ENCODE measurements around the gene DGKZ. TPM values are rescaled to one million over a fixed set of nuclear protein-coding genes. Genes with fewer than 3 reads are reported as not detected.

DGKZ gene
- total and polyA plus RNA-seq, 10 of the 15 experiments (the other 5 are each of a cell fraction or from before 2014, with no cell fraction given) = 0.50 to 78.4 (median 39.5) TPM

GRCh38 chr11:46427364-46427763 is 80.1 kb downstream of the DGKZ start:
- no peak overlapping the region for H3K4me2 ChIP-seq (ENCODE audit: control insufficient read depth, insufficient read depth)
- in situ Hi-C loops (cut with MboI) (no loop called here), intact Hi-C loops (cut with micrococcal nuclease; ENCODE audit: unreplicated experiment) (no loop called here)
- SMC1A ChIA-PET (ENCODE audit: uncharacterized antibody, unreplicated experiment) = no interaction called here
- no peak for DNase-seq (ENCODE audit: low read depth, low spot score)
- no peaks in the 10 kb centered on the region for H3K79me2 ChIP-seq (ENCODE audit: control insufficient read depth, insufficient read depth, low read length)
- no peaks in the 10 kb centered on the region for H3K9me3 ChIP-seq (replicated peaks; ENCODE audit: control insufficient read depth, insufficient read depth, low read length)
- no peak for FAIRE-seq
- ATAC-seq = no peak
- no peaks in the 10 kb centered on the region for H3K27me3 ChIP-seq (replicated peaks in 1 of 2; ENCODE audit: control insufficient read depth in 2 of 2, insufficient read depth in 2 of 2, low read length in 1 of 2)
- H4K20me1 ChIP-seq (ENCODE audit: control insufficient read depth, insufficient read depth) = no peaks in the 10 kb centered on the region
- no TSS peak for BruUV-seq (replicated peaks)
- RAD21 ChIA-PET (ENCODE audit: unreplicated experiment) = no interaction called here
- 90% methylated on average over 9 of the region's 9 CpGs for WGBS (ENCODE audit: insufficient coverage, insufficient replicate concordance, low lambda C conversion rate, missing lambda C conversion rate)
- no peak overlapping the region for H3K4me3 ChIP-seq
- no peak for TF ChIP-seq ZSCAN29 (IDR thresholded peaks at IDR 0.05)
- TF ChIP-seq, protein P1, sequence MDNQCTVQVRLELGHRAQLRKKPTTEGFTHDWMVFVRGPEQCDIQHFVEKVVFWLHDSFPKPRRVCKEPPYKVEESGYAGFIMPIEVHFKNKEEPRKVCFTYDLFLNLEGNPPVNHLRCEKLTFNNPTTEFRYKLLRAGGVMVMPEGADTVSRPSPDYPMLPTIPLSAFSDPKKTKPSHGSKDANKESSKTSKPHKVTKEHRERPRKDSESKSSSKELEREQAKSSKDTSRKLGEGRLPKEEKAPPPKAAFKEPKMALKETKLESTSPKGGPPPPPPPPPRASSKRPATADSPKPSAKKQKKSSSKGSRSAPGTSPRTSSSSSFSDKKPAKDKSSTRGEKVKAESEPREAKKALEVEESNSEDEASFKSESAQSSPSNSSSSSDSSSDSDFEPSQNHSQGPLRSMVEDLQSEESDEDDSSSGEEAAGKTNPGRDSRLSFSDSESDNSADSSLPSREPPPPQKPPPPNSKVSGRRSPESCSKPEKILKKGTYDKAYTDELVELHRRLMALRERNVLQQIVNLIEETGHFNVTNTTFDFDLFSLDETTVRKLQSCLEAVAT (IDR thresholded peaks at IDR 0.05) = no peak
- no peaks in the 10 kb centered on the region for H3K4me1 ChIP-seq (ENCODE audit: control insufficient read depth, insufficient read depth, low read length)
- peaks cover 3 to 7% of the 10 kb centered on the region in 2 experiments; a peak in 3 of 4 replicates for H3K36me3 ChIP-seq (ENCODE audit: control insufficient read depth in 2 of 2, insufficient read depth in 2 of 2, low read length in 1 of 2)
- no peak overlapping the region for H3K27ac ChIP-seq (ENCODE audit: control insufficient read depth, insufficient read depth)
- H3K9ac ChIP-seq (ENCODE audit: control insufficient read depth, insufficient read depth, low read length) = no peak overlapping the region
- CTCF ChIA-PET = interaction anchor here (0.6 kb wide), 1 partner anchor 95 kb away, joined by 7 read pairs; no protein-coding TSS in a partner anchor
- POLR2A ChIA-PET = no interaction called here
- H2AFZ ChIP-seq (ENCODE audit: control insufficient read depth, low read depth, low read length) = no peak overlapping the region

GRCh38 chr11:46429717-46430116 is 82.5 kb downstream of the DGKZ start:
- FAIRE-seq (no peak), ATAC-seq (no peak), DNase-seq (ENCODE audit: low read depth, low spot score) (no peak)
- Histone ChIP-seq H3K9ac (ENCODE audit: control insufficient read depth, insufficient read depth, low read length) (no peak overlapping the region), H3K4me3 (no peak overlapping the region), H3K27me3 (replicated peaks in 1 of 2; ENCODE audit: control insufficient read depth in 2 of 2, insufficient read depth in 2 of 2, low read length in 1 of 2) (no peaks in the 10 kb centered on the region), H3K4me2 (ENCODE audit: control insufficient read depth, insufficient read depth) (no peak overlapping the region), H3K27ac (ENCODE audit: control insufficient read depth, insufficient read depth) (no peak overlapping the region), H3K36me3 (ENCODE audit: control insufficient read depth in 2 of 2, insufficient read depth in 2 of 2, low read length in 1 of 2) (peaks cover 16 to 17% of the 10 kb centered on the region in 2 experiments; a peak in 3 of 4 replicates), H2AFZ (ENCODE audit: control insufficient read depth, low read depth, low read length) (no peak overlapping the region), H3K9me3 (replicated peaks; ENCODE audit: control insufficient read depth, insufficient read depth, low read length) (no peaks in the 10 kb centered on the region), H3K79me2 (ENCODE audit: control insufficient read depth, insufficient read depth, low read length) (no peaks in the 10 kb centered on the region), H3K4me1 (ENCODE audit: control insufficient read depth, insufficient read depth, low read length) (no peaks in the 10 kb centered on the region), H4K20me1 (ENCODE audit: control insufficient read depth, insufficient read depth) (no peaks in the 10 kb centered on the region)
- ChIA-PET POLR2A (interaction anchor here (0.6 kb wide), 1 partner anchor 48 kb away, joined by 6 read pairs; no protein-coding TSS in a partner anchor), SMC1A (ENCODE audit: uncharacterized antibody, unreplicated experiment) (interaction anchor here (0.8 to 1.0 kb wide), 2 partner anchors 48 to 49 kb away, joined by 3 to 4 read pairs; no protein-coding TSS in a partner anchor), CTCF (interaction anchor here (1.0 to 1.4 kb wide), 2 partner anchors 16 to 99 kb away, joined by 3 to 6 read pairs; no protein-coding TSS in a partner anchor), RAD21 (ENCODE audit: unreplicated experiment) (interaction anchor here (0.5 kb wide), 1 partner anchor 96 kb away, joined by 3 read pairs; no protein-coding TSS in a partner anchor)
- no TSS peak for BruUV-seq (replicated peaks)
- 90% methylated on average over 3 of the region's 3 CpGs for WGBS (ENCODE audit: insufficient coverage, insufficient replicate concordance, low lambda C conversion rate, missing lambda C conversion rate)
- in situ Hi-C loops (cut with MboI) (no loop called here), intact Hi-C loops (cut with micrococcal nuclease; ENCODE audit: unreplicated experiment) (no loop called here)
- TF ChIP-seq MEF2B (IDR thresholded peaks at IDR 0.05; ENCODE audit: partially characterized antibody, poor library complexity, severe bottlenecking) = no peak
- TF ChIP-seq, protein P2, sequence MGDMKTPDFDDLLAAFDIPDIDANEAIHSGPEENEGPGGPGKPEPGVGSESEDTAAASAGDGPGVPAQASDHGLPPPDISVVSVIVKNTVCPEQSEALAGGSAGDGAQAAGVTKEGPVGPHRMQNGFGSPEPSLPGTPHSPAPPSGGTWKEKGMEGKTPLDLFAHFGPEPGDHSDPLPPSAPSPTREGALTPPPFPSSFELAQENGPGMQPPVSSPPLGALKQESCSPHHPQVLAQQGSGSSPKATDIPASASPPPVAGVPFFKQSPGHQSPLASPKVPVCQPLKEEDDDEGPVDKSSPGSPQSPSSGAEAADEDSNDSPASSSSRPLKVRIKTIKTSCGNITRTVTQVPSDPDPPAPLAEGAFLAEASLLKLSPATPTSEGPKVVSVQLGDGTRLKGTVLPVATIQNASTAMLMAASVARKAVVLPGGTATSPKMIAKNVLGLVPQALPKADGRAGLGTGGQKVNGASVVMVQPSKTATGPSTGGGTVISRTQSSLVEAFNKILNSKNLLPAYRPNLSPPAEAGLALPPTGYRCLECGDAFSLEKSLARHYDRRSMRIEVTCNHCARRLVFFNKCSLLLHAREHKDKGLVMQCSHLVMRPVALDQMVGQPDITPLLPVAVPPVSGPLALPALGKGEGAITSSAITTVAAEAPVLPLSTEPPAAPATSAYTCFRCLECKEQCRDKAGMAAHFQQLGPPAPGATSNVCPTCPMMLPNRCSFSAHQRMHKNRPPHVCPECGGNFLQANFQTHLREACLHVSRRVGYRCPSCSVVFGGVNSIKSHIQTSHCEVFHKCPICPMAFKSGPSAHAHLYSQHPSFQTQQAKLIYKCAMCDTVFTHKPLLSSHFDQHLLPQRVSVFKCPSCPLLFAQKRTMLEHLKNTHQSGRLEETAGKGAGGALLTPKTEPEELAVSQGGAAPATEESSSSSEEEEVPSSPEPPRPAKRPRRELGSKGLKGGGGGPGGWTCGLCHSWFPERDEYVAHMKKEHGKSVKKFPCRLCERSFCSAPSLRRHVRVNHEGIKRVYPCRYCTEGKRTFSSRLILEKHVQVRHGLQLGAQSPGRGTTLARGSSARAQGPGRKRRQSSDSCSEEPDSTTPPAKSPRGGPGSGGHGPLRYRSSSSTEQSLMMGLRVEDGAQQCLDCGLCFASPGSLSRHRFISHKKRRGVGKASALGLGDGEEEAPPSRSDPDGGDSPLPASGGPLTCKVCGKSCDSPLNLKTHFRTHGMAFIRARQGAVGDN (IDR thresholded peaks at IDR 0.05) = no peak
- no peak for TF ChIP-seq NR2C2 (IDR thresholded peaks at IDR 0.05; ENCODE audit: borderline replicate concordance, control insufficient read depth, insufficient read length, low read depth)
- TF ChIP-seq HCFC1 (IDR thresholded peaks at IDR 0.05; ENCODE audit: low read length) = no peak

All from GM12878 (cell line).